ENCODE results near the gene UTS2B.
"Not testable (repeated sequence)": the region's sequence is repeated elsewhere in the genome, so short reads cannot be mapped to it uniquely, and the experiment has no call there.

The UTS2B gene

GRCh38 chr3:191280111-191280510, 50.2 kb downstream of the UTS2B start:
- DNase-seq (ENCODE audit: low spot score), result no peak

DNA sequence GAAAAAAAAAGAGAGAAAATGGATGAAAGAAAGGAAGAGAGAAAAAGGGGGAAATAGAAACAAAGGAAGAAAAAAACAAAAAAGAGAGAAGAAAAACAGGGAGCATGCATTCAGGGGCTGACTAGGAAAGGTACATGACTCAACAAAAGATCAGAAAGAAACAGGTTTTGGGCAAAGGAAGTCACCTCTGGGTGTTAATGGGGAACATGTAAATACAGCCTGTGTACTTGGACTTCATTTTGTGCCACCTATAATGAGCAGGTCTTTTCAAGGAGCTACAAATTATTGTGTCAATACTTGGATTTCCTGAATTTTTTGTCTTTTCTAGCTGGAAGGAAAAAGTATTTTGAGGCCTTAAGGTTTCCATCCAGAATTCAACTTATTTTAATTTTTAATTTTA, 54.6 kb downstream of the UTS2B start:
- no peak for DNase-seq (ENCODE audit: low spot score)

DNA sequence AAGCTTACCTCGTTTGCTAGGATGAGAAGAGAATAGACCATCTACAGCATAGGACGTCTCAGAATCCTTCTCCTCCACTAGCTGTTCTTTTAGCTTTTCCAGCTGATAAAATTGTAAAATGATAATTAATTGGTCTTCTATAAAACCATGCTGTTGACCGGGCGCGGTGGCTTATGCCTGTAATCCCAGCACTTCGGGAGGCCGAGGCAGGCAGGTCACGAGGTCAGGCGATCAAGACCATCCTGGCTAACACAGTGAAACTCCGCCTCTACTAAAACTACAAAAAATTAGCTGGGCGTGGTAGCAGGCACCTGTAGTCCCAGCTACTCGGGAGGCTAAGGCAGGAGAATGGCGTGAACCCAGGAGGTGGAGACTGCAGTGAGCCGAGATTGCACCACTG, 55.1 kb downstream of the UTS2B start:
- not testable (repeated sequence) for DNase-seq (ENCODE audit: low spot score)

GRCh38 chr3:191269289-191270085, 60.8 kb downstream of the UTS2B start:
- no peak for DNase-seq (ENCODE audit: low spot score)

DNA sequence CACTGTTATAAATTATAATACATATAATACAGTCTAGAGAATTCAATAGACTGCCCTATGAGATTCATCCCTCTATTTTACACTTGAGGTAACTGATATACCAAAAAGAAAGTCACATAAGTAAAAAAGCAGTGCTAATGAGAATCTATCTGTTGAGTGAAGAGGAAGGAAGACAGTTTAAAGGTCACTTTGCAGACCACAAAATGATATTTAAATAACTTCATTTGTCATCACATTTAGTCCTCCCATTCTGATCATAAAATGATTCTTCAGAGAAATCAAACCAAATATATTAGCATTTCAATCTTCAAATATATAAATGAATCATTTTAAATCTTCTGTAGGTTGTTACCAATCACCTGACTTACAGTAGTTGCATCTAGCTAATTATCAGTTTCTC, 61.6 kb downstream of the UTS2B start:
- no peak for DNase-seq (ENCODE audit: low spot score)

DNA sequence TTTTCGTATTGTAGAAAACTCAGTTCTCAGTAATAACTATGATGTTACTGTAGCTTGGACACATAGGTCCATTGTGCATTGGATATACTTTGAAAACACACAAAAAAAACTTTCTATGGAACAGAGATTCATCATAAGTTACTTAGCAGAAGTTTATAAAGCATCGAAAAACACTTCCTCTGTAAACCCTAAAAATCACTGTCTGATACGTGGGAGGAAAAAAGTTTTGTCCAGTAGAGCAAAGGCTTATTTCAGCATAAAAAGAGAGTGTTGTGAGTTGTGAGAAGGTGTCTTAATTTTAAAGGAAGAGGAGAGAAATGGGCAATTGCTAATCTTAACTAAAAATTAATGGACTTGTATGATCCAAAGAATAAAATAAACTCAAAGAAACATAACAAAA, 66.5 kb downstream of the UTS2B start:
- peak; percentile 50 for DNase-seq (ENCODE audit: low spot score)

- DNase-seq (ENCODE audit: low spot score), result no peak
Observed at GRCh38 chr3:191263365-191263764, 67.0 kb downstream of the UTS2B start.

GRCh38 chr3:191262650-191263049, 67.7 kb downstream of the UTS2B start:
- DNase-seq (ENCODE audit: low spot score), result no peak

GRCh38 chr3:191261304-191261638, 69.1 kb downstream of the UTS2B start:
- no peak for DNase-seq (ENCODE audit: low spot score)

DNA sequence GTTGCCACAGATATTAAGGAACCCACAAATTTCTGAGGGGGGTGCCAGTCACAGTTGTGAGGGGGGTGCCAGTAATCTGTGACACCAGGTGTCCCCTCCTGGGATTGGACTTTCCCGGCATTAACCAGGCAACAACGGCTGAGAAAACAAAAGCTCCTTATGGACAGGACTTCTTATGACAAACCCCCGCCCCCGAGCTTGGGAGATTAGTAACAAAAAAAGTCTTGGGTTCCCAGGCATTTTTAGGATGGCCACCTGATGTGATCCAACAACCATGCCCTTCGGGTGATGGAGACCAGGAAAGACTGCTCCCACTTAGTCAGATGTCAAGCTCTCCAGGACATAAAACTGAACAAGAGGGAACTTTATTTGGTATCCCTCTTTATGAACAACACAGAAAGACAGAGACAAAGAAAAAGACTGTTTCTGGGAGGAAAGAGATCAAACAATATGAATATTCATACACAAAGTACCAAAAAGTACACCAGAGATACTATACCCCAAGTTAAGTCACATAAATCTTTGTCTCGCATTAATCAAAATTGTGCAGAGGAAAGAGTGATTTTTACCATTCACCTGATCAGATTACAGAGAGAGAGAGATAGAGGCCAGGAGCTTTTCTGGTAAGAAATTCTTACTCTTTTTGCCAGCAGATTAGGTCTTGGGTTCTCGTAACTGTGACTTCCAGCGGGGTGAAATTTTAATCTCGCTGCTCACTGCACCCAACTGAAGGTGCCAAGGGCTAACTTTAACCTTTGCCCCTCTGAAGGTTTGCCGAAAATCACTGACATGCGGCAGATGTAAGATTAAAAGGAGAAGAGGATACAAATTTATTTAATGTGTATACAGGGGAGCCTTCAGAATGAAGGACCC, 69.7 kb downstream of the UTS2B start:
- DNase-seq (ENCODE audit: low spot score), result no peak

DNA sequence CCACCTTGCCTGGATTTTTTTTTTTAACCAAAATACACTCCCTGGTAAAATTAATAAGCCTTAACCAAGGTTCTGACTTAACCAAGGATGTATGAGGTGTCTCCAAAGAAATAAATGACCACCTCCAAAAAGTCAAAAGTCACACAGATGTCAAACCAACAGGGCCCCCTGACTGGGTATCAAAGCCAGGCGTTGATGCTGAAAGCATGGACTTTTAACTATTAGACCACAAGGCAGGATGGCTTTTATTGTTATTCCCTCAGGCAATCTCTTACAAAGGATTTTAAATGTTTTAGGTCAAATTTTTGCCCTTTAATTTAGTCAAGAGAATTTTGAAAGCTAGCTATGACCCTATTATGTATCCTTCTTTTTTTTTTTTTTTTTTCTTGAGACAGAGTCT, 70.8 kb downstream of the UTS2B start:
- no peak for DNase-seq (ENCODE audit: low spot score)

DNA sequence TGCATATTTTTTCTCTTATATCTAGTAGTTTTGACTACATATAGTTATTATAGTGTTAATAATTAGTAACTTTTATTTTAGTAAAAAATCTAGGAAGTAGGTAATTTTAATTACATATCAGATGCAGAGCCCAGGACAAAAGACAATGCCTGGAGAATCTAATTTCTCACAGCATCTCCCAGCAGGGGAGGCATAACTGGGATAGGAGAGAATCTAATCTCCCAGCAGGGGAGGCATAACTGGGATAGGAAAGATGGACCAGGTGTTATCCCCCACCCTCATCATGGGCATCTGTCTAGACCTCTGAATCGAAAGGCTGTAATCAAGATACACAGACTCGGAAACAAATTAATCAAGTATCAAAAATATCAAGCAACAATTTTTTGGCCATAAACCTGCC, 73.0 kb downstream of the UTS2B start:
- DNase-seq (ENCODE audit: low spot score), result no peak

GRCh38 chr3:191256405-191256804, 73.9 kb downstream of the UTS2B start:
- DNase-seq (ENCODE audit: low spot score), result no peak

DNA sequence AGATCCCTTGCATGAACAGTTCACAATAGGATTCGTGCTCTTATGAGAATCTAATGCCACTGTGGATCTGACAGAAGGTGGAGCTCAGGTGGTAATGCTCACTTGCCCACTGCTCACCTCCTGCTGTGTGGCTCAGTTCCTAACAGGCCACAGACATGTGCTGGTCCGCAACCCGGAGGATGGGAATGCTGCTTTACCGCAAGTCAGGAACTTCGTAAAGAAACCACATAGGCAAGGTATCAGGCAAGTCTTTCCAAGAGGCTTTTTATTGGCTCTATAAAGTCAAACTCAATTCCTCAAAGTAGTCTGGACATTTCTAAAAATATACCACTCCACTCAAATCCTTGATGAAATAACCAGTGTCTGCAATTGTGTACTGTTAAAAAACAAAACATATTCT, 75.2 kb downstream of the UTS2B start:
- DNase-seq (ENCODE audit: low spot score), result no peak

- no peak for DNase-seq (ENCODE audit: low spot score)
Observed at GRCh38 chr3:191254098-191254873, 76.0 kb downstream of the UTS2B start.

GRCh38 chr3:191253089-191253799, 77.1 kb downstream of the UTS2B start:
- DNase-seq (ENCODE audit: low spot score), result no peak

DNA sequence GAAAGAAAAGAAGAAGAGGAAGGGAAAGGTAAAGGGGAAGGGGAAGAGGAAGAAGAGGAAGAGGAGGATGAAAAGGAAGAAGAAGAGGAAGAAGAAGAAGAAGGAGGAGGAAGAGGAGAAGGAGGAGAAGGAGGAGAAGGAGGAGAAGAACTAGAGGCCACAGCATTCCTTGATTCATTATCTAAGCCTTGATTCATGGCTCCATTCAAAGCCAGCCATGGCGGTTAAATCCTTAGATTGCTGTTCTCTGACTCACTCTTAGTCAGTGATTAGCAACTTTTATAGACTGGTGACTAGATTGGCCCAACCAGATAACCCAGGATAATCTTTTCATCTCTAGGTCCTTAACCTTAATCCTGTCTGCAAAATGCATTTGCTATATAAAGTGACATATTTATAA, 83.7 kb downstream of the UTS2B start:
- DNase-seq (ENCODE audit: low spot score), result peak; percentile 86

GRCh38 chr3:191246034-191246433, 84.3 kb downstream of the UTS2B start:
- not testable (repeated sequence) for DNase-seq (ENCODE audit: low spot score)

GRCh38 chr3:191244242-191244867, 86.0 kb downstream of the UTS2B start:
- peak; percentile 43 for DNase-seq (ENCODE audit: low spot score)

DNA sequence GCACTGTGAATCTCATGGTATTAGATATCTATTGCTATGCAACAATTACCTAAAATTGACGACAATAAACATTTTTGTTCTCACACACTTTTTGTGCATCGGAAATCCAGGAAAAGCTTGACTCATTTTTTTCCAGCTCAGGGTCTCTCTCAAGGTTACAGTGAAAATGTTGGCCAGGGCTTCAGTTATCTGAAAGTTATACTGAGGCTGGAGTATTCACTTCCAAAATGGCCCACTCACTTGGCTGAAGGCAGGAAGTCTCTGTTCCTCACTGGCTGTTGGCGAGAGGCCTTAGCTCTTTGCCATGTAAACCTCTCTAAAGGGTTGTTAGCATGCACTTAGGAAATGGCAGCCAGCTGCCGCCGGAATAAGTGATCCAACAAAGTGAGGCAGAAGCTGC, 89.8 kb downstream of the UTS2B start:
- DNase-seq (ENCODE audit: low spot score), result no peak

GRCh38 chr3:191239407-191240031, 90.8 kb downstream of the UTS2B start:
- no peak for DNase-seq (ENCODE audit: low spot score)
